CD4-positive, alpha-beta memory T cell (primary cell): ENCODE measurements around the gene NTSR2. TPM values are rescaled to one million over a fixed set of nuclear protein-coding genes. Genes with fewer than 3 reads are reported as not detected.

Source experiments
- CTCF ChIA-PET: fragments of 350-600 bp; sonication (Branson Sonifier 250); formaldehyde crosslinking; loops from one replicate; lab custom pipeline; 2021; ENCODE audit warnings: inconsistent platforms; ENCODE audit not compliant: partially characterized antibody; lab: Charles Lee
- POLR2A ChIA-PET: fragments of 350-600 bp; sonication (Branson Sonifier 250); formaldehyde crosslinking; loops from one replicate; lab custom pipeline; 2021; ENCODE audit not compliant: partially characterized antibody; lab: Charles Lee
- DNase-seq, 5 donors: peaks; one replicate each; pipeline versions ENCODE4 v3.0.0 to v3.0.0-alpha.2; 2020 to 2022; ENCODE audit warnings: mixed read lengths in 1 of 5
- H3K27ac ChIP-seq: one replicate; pipeline ENCODE4 v1.7.0; 2013; ENCODE audit warnings: low read depth, low read length
- H3K27me3 ChIP-seq: 2 replicates; pipeline ENCODE4 v1.7.0; 2013; ENCODE audit warnings: mild to moderate bottlenecking, low read length, moderate library complexity; ENCODE audit not compliant: insufficient read depth
- H3K36me3 ChIP-seq: 2 replicates; pipeline ENCODE4 v1.7.0; 2013; ENCODE audit warnings: mild to moderate bottlenecking, low read length, moderate library complexity; ENCODE audit not compliant: insufficient read depth
- H3K4me1 ChIP-seq: 2 replicates; pipeline ENCODE4 v1.7.0; 2013; ENCODE audit warnings: mild to moderate bottlenecking, low read length, moderate library complexity; ENCODE audit not compliant: insufficient read depth
- H3K4me3 ChIP-seq, 2 donors: one replicate each; pipeline ENCODE4 v1.7.0; 2013; ENCODE audit warnings: low read length in 2 of 2, mild to moderate bottlenecking in 1 of 2
- H3K9me3 ChIP-seq, 2 donors: one replicate each; pipeline ENCODE4 v1.7.0; 2013; ENCODE audit warnings: low read length in 2 of 2, control low read depth in 1 of 2; ENCODE audit not compliant: control insufficient read depth in 1 of 2
- H3K27ac Mint-ChIP-seq, 7 donors: one replicate each; pipeline ENCODE4 v1.8.0; 2020 to 2021; ENCODE audit warnings: mixed read lengths in 7 of 7, mild to moderate bottlenecking in 6 of 7, inconsistent platforms in 3 of 7, moderate library complexity in 3 of 7
- H3K27me3 Mint-ChIP-seq, 2 donors: one replicate each; pipeline ENCODE4 v1.8.0; 2020 to 2021; ENCODE audit warnings: mixed read lengths in 2 of 2
- H3K36me3 Mint-ChIP-seq, 2 donors: one replicate each; pipeline ENCODE4 v1.8.0; 2020 to 2021; ENCODE audit warnings: mixed read lengths in 2 of 2, inconsistent platforms in 1 of 2, mild to moderate bottlenecking in 1 of 2
- H3K4me1 Mint-ChIP-seq, 4 donors: one replicate each; pipeline ENCODE4 v1.8.0; 2020 to 2021; ENCODE audit warnings: mixed read lengths in 4 of 4, mild to moderate bottlenecking in 1 of 4
- H3K4me3 Mint-ChIP-seq, 8 donors: one replicate each; pipeline ENCODE4 v1.8.0; 2020 to 2021; ENCODE audit warnings: mixed read lengths in 8 of 8, mild to moderate bottlenecking in 7 of 8, moderate library complexity in 6 of 8, inconsistent platforms in 3 of 8
- H3K9me3 Mint-ChIP-seq, 8 donors: one replicate each; pipeline ENCODE4 v1.8.0; 2020 to 2021; ENCODE audit warnings: mixed read lengths in 8 of 8, mild to moderate bottlenecking in 5 of 8, inconsistent platforms in 3 of 8, moderate library complexity in 1 of 8
- intact Hi-C: fragments of 100-400 bp; cut with micrococcal nuclease; formaldehyde crosslinking; loops from one replicate; pipeline ENCODE4 v1.15.1; 2023
- polyA plus RNA-seq, 2 donors: library from polyadenylated mRNA; unstranded; fragments of 300-500 nt; fragmentation: Illumina TruSeq; gene quantifications; one replicate each; pipeline ENCODE4 v1.2.3, GENCODE V29; 2021
- total RNA-seq, 2 experiments: library from RNA; stranded (reverse); gene quantifications; one replicate each; pipeline ENCODE4 v1.2.3, GENCODE V29; 2021

Gene NTSR2
- total and polyA plus RNA-seq, 4 experiments from 2014 or later, result not detected

GRCh38 chr2:11683476-11683875 is 13.5 kb upstream of the NTSR2 start:
- Mint-ChIP-seq H3K4me1 (peaks cover 6 to 13% (median 9%) of the 10 kb centered on the region in 4 donors), H3K27me3 (peaks cover 11 to 14% of the 10 kb centered on the region in 2 donors), H3K9me3 (no peaks in the 10 kb centered on the region), H3K4me3 (no peak overlapping the region), H3K36me3 (no peaks in the 10 kb centered on the region), H3K27ac (no peak overlapping the region)
- H3K27me3 ChIP-seq, result no peaks in the 10 kb centered on the region
- POLR2A ChIA-PET, result no interaction called here
- no peak overlapping the region for H3K27ac ChIP-seq
- H3K4me3 ChIP-seq, result no peak overlapping the region
- CTCF ChIA-PET, result interaction anchor here (1.0 to 4.4 kb wide), 4 partner anchors 9 to 96 kb away, joined by 4 to 12 read pairs (median 6); no protein-coding TSS in a partner anchor
- DNase-seq, result no peak
- no peaks in the 10 kb centered on the region for H3K9me3 ChIP-seq
- H3K36me3 ChIP-seq, result no peaks in the 10 kb centered on the region
- intact Hi-C loops, result loop anchor here (10.0 kb wide), 1 partner anchor 199 kb away; no protein-coding TSS in a partner anchor
- H3K4me1 ChIP-seq, result peaks cover 10% of the 10 kb centered on the region

- no peaks in the 10 kb centered on the region for H3K9me3 Mint-ChIP-seq
- H3K36me3 Mint-ChIP-seq, result no peaks in the 10 kb centered on the region
- H3K27me3 ChIP-seq, result no peaks in the 10 kb centered on the region
- H3K27ac Mint-ChIP-seq, result no peak overlapping the region
- H3K27ac ChIP-seq, result no peak overlapping the region
- intact Hi-C loops, result loop anchor here (10.0 kb wide), 1 partner anchor 198 kb away; no protein-coding TSS in a partner anchor
- peaks cover 0 to 7% (median 5%) of the 10 kb centered on the region in 4 donors for H3K4me1 Mint-ChIP-seq
- no peak overlapping the region for H3K4me3 ChIP-seq
- no peaks in the 10 kb centered on the region for H3K9me3 ChIP-seq
- POLR2A ChIA-PET, result no interaction called here
- no peak for DNase-seq
- H3K36me3 ChIP-seq, result no peaks in the 10 kb centered on the region
- no peak overlapping the region for H3K4me3 Mint-ChIP-seq
- H3K27me3 Mint-ChIP-seq, result peaks cover 16 to 18% of the 10 kb centered on the region in 2 donors
- H3K4me1 ChIP-seq, result peaks cover 3% of the 10 kb centered on the region
- CTCF ChIA-PET, result interaction anchor here (1.0 to 4.4 kb wide), 3 partner anchors 11 to 96 kb away, joined by 3 to 12 read pairs (median 10); no protein-coding TSS in a partner anchor
These were observed 12.6 kb upstream of the NTSR2 start for GRCh38 chr2:11682590-11682915.

GRCh38 chr2:11681722-11682589 is 12.0 kb upstream of the NTSR2 start:
- Histone ChIP-seq H3K4me3 (no peak overlapping the region), H3K27ac (no peak overlapping the region), H3K36me3 (no peaks in the 10 kb centered on the region), H3K9me3 (no peaks in the 10 kb centered on the region), H3K27me3 (no peaks in the 10 kb centered on the region), H3K4me1 (peaks cover 3% of the 10 kb centered on the region)
- peak overlapping the region in 1 of 8 donors; percentile 32 for H3K4me3 Mint-ChIP-seq
- DNase-seq, result peak; percentile 42 to 56 (median 46)
- intact Hi-C loops, result loop anchor here (10.0 kb wide), 1 partner anchor 197 kb away; no protein-coding TSS in a partner anchor
- H3K9me3 Mint-ChIP-seq, result no peaks in the 10 kb centered on the region
- CTCF ChIA-PET, result interaction anchor here (1.0 to 4.4 kb wide), 7 partner anchors 10 to 1042 kb away, joined by 3 to 12 read pairs (median 4); no protein-coding TSS in a partner anchor
- H3K4me1 Mint-ChIP-seq, result peaks cover 0 to 7% (median 5%) of the 10 kb centered on the region in 4 donors
- no peaks in the 10 kb centered on the region for H3K36me3 Mint-ChIP-seq
- POLR2A ChIA-PET, result no interaction called here
- H3K27ac Mint-ChIP-seq, result peak overlapping the region in 1 of 7 donors; percentile 10
- peaks cover 16 to 19% of the 10 kb centered on the region in 2 donors for H3K27me3 Mint-ChIP-seq

GRCh38 chr2:11680901-11681721 is 11.1 kb upstream of the NTSR2 start:
- Mint-ChIP-seq H3K27ac (peak overlapping the region in 2 of 7 donors; percentile 16 to 24), H3K4me3 (no peak overlapping the region), H3K4me1 (peaks cover 0 to 7% (median 5%) of the 10 kb centered on the region in 4 donors), H3K36me3 (no peaks in the 10 kb centered on the region), H3K9me3 (peaks cover 0 to 5% (median 0%) of the 10 kb centered on the region in 8 donors), H3K27me3 (peaks cover 24 to 25% of the 10 kb centered on the region in 2 donors)
- no peak overlapping the region for H3K4me3 ChIP-seq
- ChIA-PET CTCF (interaction anchor here (0.9 to 4.4 kb wide), 8 partner anchors 10 to 1326 kb away, joined by 3 to 12 read pairs (median 4); no protein-coding TSS in a partner anchor), POLR2A (no interaction called here)
- intact Hi-C loops, result loop anchor here (10.0 kb wide), 1 partner anchor 196 kb away; no protein-coding TSS in a partner anchor
- H3K27ac ChIP-seq, result no peak overlapping the region
- no peaks in the 10 kb centered on the region for H3K27me3 ChIP-seq
- DNase-seq, result no peak
- H3K4me1 ChIP-seq, result peaks cover 3% of the 10 kb centered on the region
- H3K36me3 ChIP-seq, result no peaks in the 10 kb centered on the region
- H3K9me3 ChIP-seq, result no peaks in the 10 kb centered on the region

GRCh38 chr2:11680182-11680900 is 10.3 kb upstream of the NTSR2 start:
- peaks cover 0 to 7% (median 0%) of the 10 kb centered on the region in 8 donors for H3K9me3 Mint-ChIP-seq
- Histone ChIP-seq H3K27ac (no peak overlapping the region), H3K4me1 (peaks cover 3% of the 10 kb centered on the region), H3K4me3 (no peak overlapping the region), H3K27me3 (peaks cover 4% of the 10 kb centered on the region), H3K36me3 (no peaks in the 10 kb centered on the region), H3K9me3 (no peaks in the 10 kb centered on the region)
- H3K27me3 Mint-ChIP-seq, result peaks cover 26 to 31% of the 10 kb centered on the region in 2 donors
- intact Hi-C loops, result loop anchor here (10.0 kb wide), 1 partner anchor 196 kb away; no protein-coding TSS in a partner anchor
- H3K4me3 Mint-ChIP-seq, result no peak overlapping the region
- peaks cover 0 to 7% (median 5%) of the 10 kb centered on the region in 4 donors for H3K4me1 Mint-ChIP-seq
- H3K36me3 Mint-ChIP-seq, result no peaks in the 10 kb centered on the region
- peak overlapping the region in 1 of 7 donors; percentile 50 for H3K27ac Mint-ChIP-seq
- ChIA-PET CTCF (interaction anchor here (0.9 to 4.4 kb wide), 8 partner anchors 9 to 1327 kb away, joined by 3 to 12 read pairs (median 4); no protein-coding TSS in a partner anchor), POLR2A (no interaction called here)
- DNase-seq, result no peak

GRCh38 chr2:11679486-11680181 is 9.6 kb upstream of the NTSR2 start:
- H3K9me3 Mint-ChIP-seq, result peaks cover 0 to 7% (median 0%) of the 10 kb centered on the region in 8 donors
- Histone ChIP-seq H3K4me1 (peaks cover 3% of the 10 kb centered on the region), H3K4me3 (no peak overlapping the region), H3K9me3 (no peaks in the 10 kb centered on the region), H3K27ac (no peak overlapping the region), H3K36me3 (no peaks in the 10 kb centered on the region), H3K27me3 (peaks cover 4% of the 10 kb centered on the region)
- no peak for DNase-seq
- H3K4me1 Mint-ChIP-seq, result peaks cover 0 to 7% (median 5%) of the 10 kb centered on the region in 4 donors
- ChIA-PET CTCF (interaction anchor here (1.2 kb wide), 1 partner anchor 548 kb away, joined by 3 read pairs; no protein-coding TSS in a partner anchor), POLR2A (no interaction called here)
- H3K27me3 Mint-ChIP-seq, result peaks cover 26 to 32% of the 10 kb centered on the region in 2 donors
- intact Hi-C loops, result loop anchor here (10.0 kb wide), 1 partner anchor 195 kb away; no protein-coding TSS in a partner anchor
- H3K36me3 Mint-ChIP-seq, result peaks cover 0 to 4% of the 10 kb centered on the region in 2 donors
- H3K27ac Mint-ChIP-seq, result no peak overlapping the region
- no peak overlapping the region for H3K4me3 Mint-ChIP-seq
